ENCODE data around the gene MMAB.

Gene MMAB

DNA sequence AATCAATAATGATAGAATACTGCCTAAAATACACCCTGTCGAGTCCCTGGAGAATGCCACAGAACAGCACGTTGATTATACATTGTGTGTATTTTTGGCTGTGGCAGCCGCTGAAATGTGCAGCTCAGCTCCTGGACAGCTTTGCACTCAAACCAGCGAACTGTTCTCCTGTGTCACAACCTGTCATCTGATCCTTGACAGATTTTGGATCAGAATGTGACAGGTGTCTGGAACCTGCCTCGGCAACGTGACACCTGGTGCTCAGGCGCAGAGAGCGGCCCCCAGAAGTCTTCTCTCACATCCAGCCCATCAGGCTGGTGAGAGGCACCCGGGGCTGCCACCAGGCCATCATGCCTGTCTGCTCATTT is 19.6 kb upstream of the MMAB start:
- no peak overlapping the region for H3K4me3 ChIP-seq (ENCODE audit: low read depth, low read length)
- TF ChIP-seq, protein P1, sequence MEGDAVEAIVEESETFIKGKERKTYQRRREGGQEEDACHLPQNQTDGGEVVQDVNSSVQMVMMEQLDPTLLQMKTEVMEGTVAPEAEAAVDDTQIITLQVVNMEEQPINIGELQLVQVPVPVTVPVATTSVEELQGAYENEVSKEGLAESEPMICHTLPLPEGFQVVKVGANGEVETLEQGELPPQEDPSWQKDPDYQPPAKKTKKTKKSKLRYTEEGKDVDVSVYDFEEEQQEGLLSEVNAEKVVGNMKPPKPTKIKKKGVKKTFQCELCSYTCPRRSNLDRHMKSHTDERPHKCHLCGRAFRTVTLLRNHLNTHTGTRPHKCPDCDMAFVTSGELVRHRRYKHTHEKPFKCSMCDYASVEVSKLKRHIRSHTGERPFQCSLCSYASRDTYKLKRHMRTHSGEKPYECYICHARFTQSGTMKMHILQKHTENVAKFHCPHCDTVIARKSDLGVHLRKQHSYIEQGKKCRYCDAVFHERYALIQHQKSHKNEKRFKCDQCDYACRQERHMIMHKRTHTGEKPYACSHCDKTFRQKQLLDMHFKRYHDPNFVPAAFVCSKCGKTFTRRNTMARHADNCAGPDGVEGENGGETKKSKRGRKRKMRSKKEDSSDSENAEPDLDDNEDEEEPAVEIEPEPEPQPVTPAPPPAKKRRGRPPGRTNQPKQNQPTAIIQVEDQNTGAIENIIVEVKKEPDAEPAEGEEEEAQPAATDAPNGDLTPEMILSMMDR (IDR thresholded peaks at IDR 0.05; ENCODE audit: low read depth, low read length, missing control alignments): no peak
- no peak for DNase-seq (ENCODE audit: low read depth)
- in situ Hi-C loops (cut with HindIII; ENCODE audit: low sequenced_read_pairs): no loop called here

DNA sequence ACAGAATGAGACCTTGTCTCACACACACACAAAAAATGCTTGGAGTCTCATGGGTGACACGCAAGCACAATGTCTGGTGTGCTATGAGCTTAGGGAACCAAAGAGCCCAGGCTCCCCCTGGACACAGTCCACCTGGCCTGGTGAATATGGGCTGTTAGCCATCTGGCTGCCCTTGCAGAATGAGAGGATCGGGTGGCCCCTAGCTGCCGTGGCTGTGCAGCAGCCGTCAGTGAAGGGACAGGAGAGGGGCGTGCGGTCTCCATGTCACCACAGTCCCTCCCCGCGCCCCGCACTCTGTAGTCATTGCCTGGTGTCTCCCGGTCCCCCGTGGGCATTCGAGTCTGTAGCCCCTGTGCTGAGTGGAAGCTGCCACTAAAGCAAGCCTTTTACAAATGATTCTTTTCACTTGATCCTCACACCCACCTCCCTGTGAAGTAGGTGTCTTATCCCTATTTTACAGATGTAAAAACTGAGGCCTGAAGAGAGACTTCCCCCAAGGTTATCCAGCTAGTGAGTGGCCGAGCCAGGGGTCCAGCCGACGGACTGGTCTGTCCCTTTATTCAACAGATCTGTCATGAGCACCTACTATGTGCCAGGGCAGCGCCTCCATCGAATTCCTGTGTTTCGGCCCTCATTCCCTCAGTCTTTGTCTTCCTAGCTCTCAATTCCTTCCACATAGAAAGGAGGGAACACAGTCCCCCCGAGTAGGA is 19.0 kb upstream of the MMAB start:
- DNase-seq (ENCODE audit: low read depth): no peak
- TF ChIP-seq, protein P1 (IDR thresholded peaks at IDR 0.05; ENCODE audit: low read depth, low read length, missing control alignments): no peak
- no peak overlapping the region for H3K4me3 ChIP-seq (ENCODE audit: low read depth, low read length)
- in situ Hi-C loops (cut with HindIII; ENCODE audit: low sequenced_read_pairs): no loop called here

DNA sequence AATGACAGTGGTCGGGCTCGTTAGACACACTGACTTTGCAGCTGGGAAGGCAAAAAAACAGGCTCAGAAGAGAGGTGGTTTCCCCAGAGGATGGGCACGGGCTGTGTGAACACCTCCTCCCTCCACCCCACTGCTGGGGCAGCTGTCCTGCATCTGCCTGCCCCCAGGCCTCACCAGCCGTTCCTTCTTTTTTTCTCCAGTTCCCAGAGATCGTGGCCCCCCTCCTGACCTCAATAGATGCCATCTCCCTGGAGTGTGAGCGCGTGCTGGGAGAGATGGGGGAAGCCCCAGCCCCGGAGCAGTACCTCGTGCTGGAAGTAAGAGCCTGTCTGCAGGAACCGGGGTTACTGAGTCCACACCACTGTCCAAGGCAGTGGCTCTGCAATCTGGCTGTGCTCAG is 17.7 kb upstream of the MMAB start:
- TF ChIP-seq, protein P1 (IDR thresholded peaks at IDR 0.05; ENCODE audit: low read depth, low read length, missing control alignments): no peak
- H3K4me3 ChIP-seq (ENCODE audit: low read depth, low read length): no peak overlapping the region
- DNase-seq (ENCODE audit: low read depth): no peak
- in situ Hi-C loops (cut with HindIII; ENCODE audit: low sequenced_read_pairs): no loop called here

DNA sequence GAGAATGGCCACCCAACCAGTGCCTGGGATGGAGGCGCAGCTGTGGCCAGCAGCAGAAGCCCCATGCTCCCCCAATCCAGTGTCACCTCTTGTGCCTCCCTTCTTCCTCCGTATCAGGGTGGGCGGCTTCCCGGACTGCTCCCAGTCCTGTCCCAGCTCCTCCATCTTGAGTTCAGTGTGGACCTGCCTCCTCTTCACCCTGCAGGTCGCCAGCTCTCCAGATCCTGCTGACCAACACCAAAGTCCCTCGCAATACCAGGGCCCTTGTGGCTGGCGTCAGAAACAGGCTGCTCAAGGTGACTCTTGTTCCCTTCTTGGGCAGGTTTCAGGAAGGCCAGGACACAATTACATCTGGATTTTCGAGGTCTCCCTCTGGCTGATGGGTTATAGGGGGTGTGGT is 17.3 kb upstream of the MMAB start:
- no peak for DNase-seq (ENCODE audit: low read depth)
- H3K4me3 ChIP-seq (ENCODE audit: low read depth, low read length): no peak overlapping the region
- TF ChIP-seq, protein P1 (IDR thresholded peaks at IDR 0.05; ENCODE audit: low read depth, low read length, missing control alignments): no peak
- in situ Hi-C loops (cut with HindIII; ENCODE audit: low sequenced_read_pairs): no loop called here

DNA sequence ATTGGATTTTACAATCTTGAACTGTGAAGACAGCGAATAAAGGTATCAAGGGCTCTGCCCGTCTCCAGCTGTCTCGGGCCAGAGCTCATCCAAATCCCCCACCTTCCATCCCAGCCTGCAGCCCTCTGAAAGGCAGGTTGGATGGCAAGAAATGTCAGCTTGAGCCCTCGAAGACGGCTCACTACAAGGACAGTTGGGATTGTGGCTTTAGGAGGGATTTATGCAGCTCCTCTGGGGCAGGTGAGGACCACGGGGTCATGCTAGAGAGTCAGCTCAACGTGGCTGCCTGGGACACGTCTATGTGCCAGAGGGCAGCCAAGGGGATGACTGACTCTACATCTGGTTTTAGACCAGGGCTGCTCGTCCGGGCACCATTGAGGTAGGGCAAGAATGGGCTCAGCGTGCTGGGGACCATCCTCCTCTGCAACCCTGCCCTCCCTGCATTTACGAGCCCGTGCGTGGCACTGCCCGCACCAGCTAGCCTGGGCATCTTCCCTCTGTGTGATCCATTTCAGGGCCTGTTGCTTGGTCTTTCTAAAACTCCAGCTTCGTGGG is 16.5 kb upstream of the MMAB start:
- no peak for DNase-seq (ENCODE audit: low read depth)
- TF ChIP-seq, protein P1 (IDR thresholded peaks at IDR 0.05; ENCODE audit: low read depth, low read length, missing control alignments): no peak
- H3K4me3 ChIP-seq (ENCODE audit: low read depth, low read length): no peak overlapping the region
- in situ Hi-C loops (cut with HindIII; ENCODE audit: low sequenced_read_pairs): no loop called here

DNA sequence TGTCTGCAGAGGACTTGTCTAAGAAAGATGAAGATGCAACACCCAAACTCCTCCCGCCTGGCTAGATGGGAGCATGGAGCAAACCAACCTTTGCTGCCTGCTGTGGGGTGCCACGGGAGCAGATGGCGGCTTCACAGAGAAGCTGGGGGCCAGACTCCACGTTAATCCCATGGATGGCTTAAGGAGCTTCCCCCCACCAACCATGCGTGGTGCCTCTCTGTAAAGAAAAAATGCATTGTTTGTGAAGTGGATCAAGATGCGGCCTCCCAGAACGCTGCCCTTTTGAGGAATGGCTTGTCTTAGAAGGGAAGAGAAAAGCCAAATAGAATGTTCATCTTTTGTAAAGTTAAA is 15.9 kb upstream of the MMAB start:
- no peak for DNase-seq (ENCODE audit: low read depth)
- no peak overlapping the region for H3K4me3 ChIP-seq (ENCODE audit: low read depth, low read length)
- in situ Hi-C loops (cut with HindIII; ENCODE audit: low sequenced_read_pairs): no loop called here
- TF ChIP-seq, protein P1 (IDR thresholded peaks at IDR 0.05; ENCODE audit: low read depth, low read length, missing control alignments): no peak
